ENCODE data around the gene DROSHA.
"Not testable (repeated sequence)": the region's sequence is repeated elsewhere in the genome, so short reads cannot be mapped to it uniquely, and the experiment has no call there.

Gene DROSHA

GRCh38 chr5:31415009-31415923, 116.6 kb downstream of the DROSHA start:
- no peak for DNase-seq (ENCODE audit: low read depth)

GRCh38 chr5:31413030-31413812, 118.7 kb downstream of the DROSHA start:
- DNase-seq (ENCODE audit: low read depth): no peak

GRCh38 chr5:31412324-31412723, 119.6 kb downstream of the DROSHA start:
- no peak for DNase-seq (ENCODE audit: low read depth)

GRCh38 chr5:31410089-31410488, 121.8 kb downstream of the DROSHA start:
- DNase-seq (ENCODE audit: low read depth): no peak

GRCh38 chr5:31408814-31409213, 123.1 kb downstream of the DROSHA start:
- DNase-seq (ENCODE audit: low read depth): peak; percentile 47

GRCh38 chr5:31407921-31408693, 123.8 kb downstream of the DROSHA start:
- DNase-seq (ENCODE audit: low read depth): peak; percentile 37

GRCh38 chr5:31404325-31404724, 127.6 kb downstream of the DROSHA start:
- no peak for DNase-seq (ENCODE audit: low read depth)

GRCh38 chr5:31401691-31402090, 130.2 kb downstream of the DROSHA start:
- no peak for DNase-seq (ENCODE audit: low read depth)

- peak; percentile 38 for DNase-seq (ENCODE audit: low read depth)
Observed at GRCh38 chr5:31397926-31398557, 133.9 kb downstream of the DROSHA start.

- DNase-seq (ENCODE audit: low read depth): no peak
Observed at GRCh38 chr5:31396611-31397295, 135.1 kb downstream of the DROSHA start.

GRCh38 chr5:31395450-31396045, 136.3 kb downstream of the DROSHA start:
- not testable (repeated sequence) for DNase-seq (ENCODE audit: low read depth)

GRCh38 chr5:31393126-31393525, 138.8 kb downstream of the DROSHA start:
- DNase-seq (ENCODE audit: low read depth): no peak

- DNase-seq (ENCODE audit: low read depth): no peak
Observed at GRCh38 chr5:31392061-31392460, 139.8 kb downstream of the DROSHA start.

GRCh38 chr5:31390256-31390655, 141.6 kb downstream of the DROSHA start:
- DNase-seq (ENCODE audit: low read depth): no peak

- no peak for DNase-seq (ENCODE audit: low read depth)
Observed at GRCh38 chr5:31385774-31386537, 145.9 kb downstream of the DROSHA start.

- no peak for DNase-seq (ENCODE audit: low read depth)
Observed at GRCh38 chr5:31383734-31384133, 148.2 kb downstream of the DROSHA start.

- no peak for DNase-seq (ENCODE audit: low read depth)
Observed at GRCh38 chr5:31382051-31382878, 149.6 kb downstream of the DROSHA start.

GRCh38 chr5:31381299-31381698, 150.6 kb downstream of the DROSHA start:
- DNase-seq (ENCODE audit: low read depth): no peak

GRCh38 chr5:31380049-31380448, 151.8 kb downstream of the DROSHA start:
- DNase-seq (ENCODE audit: low read depth): no peak

Data from stromal cell of bone marrow (primary cell).